Breast epithelium (tissue), 4 donors: ENCODE data around the gene GALNT16. TPM values are rescaled to one million over a fixed set of nuclear protein-coding genes. Genes with fewer than 3 reads are reported as not detected.
A peak's percentile ranks its signal among the peaks of the same experiment; 100 is the strongest.
"Not testable (repeated sequence)": the region's sequence is repeated elsewhere in the genome, so short reads cannot be mapped to it uniquely, and the experiment has no call there.

Source experiments
- DNase-seq, 2 donors: peaks; one replicate each; pipeline ENCODE4 v3.0.0-alpha.2; 2019; ENCODE audit warnings: low spot score in 2 of 2
- H3K27ac ChIP-seq, 2 donors: fragments of 200-600 bp; sonication (generic) in 1 of 2; one replicate each; pipeline ENCODE4 v1.5.1; 2016 to 2019; ENCODE audit warnings: mild to moderate bottlenecking in 1 of 2
- H3K27me3 ChIP-seq, 2 donors: fragments of 200-600 bp; sonication (generic) in 1 of 2; one replicate each; pipeline versions ENCODE4 v1.5.1 to v1.6.0; 2017 to 2019; ENCODE audit warnings: control low read depth in 1 of 2, mild to moderate bottlenecking in 1 of 2
- H3K36me3 ChIP-seq: fragments of 200-600 bp; one replicate; pipeline ENCODE4 v1.5.1; 2019
- H3K4me1 ChIP-seq, 2 donors: fragments of 200-600 bp; sonication (generic); one replicate each; pipeline ENCODE4 v1.5.1; 2016 to 2019; ENCODE audit warnings: control low read depth in 1 of 2
- H3K4me3 ChIP-seq, 3 donors: fragments of 200-600 bp; sonication (generic); 1 replicate in 2 of 3; 2 replicates in 1 of 3; pipeline ENCODE4 v1.5.1; 2016 to 2019; ENCODE audit warnings: mild to moderate bottlenecking in 3 of 3, moderate library complexity in 2 of 3
- H3K9me3 ChIP-seq, 2 donors: fragments of 200-600 bp; sonication (generic) in 1 of 2; one replicate each; pipeline ENCODE4 v1.5.1; 2016 to 2019; ENCODE audit warnings: control low read depth in 1 of 2
- POLR2A ChIP-seq: fragments of 450-650 bp; IDR thresholded peaks from one replicate; pipeline ENCODE4 v1.6.1; 2016; ENCODE audit warnings: antibody characterized with exemption, mild to moderate bottlenecking, moderate library complexity
- POLR2AphosphoS5 ChIP-seq, 3 donors: sonication (generic); formaldehyde crosslinking; IDR thresholded peaks; one replicate each; pipeline ENCODE4 v1.6.1; 2017; ENCODE audit warnings: antibody characterized with exemption in 3 of 3
- intact Hi-C: fragments of 100-400 bp; cut with DNase I; formaldehyde crosslinking; loops from one replicate; pipeline ENCODE4 v1.15.1; 2023; ENCODE audit warnings: low total_unique reads
- total RNA-seq, 3 donors: library from RNA; depleted of rRNA; stranded (reverse); fragments of >200 nt; gene quantifications; one replicate each; pipeline ENCODE4 v1.1.0, GENCODE V29; 2016
- TF ChIP-seq, protein P1 (sequence below), 3 donors: fragments of 450-650 bp; IDR thresholded peaks; one replicate each; pipeline ENCODE4 v1.5.1; 2016 to 2017; ENCODE audit warnings: antibody characterized with exemption in 3 of 3, mild to moderate bottlenecking in 3 of 3, moderate library complexity in 3 of 3

GALNT16 gene
- 10 to 100 TPM in 1 of 3 donors, 1 to 10 TPM in 2; 6.3 to 20.6 (median 8.8) TPM for total RNA-seq

DNA sequence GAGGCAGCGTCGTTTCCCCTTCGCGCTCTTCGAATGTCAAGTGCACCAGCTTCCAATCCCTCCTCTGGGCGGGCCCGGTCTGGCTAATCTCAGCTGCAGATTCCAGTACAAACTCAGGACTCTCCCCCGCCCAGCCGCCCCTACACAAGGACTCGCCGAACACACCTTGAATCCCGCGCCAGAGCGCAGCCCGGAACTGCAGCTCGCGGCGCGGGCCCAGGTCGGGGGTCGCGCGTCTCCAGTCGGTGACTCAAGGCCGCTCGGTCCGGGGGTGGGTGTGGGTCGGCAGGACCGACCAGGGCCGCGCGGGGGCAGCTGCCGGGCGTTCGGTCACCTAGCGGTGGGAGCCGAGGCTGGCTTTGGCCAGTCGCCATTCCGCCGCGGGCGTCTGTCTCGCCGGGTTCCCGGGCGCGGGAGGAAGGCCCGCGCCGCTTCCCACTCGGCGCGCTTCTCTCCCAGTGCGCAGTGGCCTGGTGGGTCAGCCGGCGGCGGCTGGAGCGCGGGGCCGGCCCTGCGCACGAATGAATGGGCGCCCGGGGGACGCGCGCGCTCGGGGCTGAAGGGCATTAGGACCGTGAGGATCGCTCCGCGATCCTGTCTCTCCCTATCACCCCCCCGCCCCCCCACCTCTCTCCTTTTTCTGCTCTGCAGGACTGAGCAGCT, at the start of gene GALNT16:
Gene GALNT16, plus strand, starts transcription at position 632 of the 663 bp plus-strand sequence. CDS start 133 bp downstream, outside the sequence.
- peak within 1 kb of the TSS; percentile 58 to 89 (median 63) for H3K4me3 ChIP-seq
- H3K27me3 ChIP-seq = peaks cover 2 to 13% of the 10 kb centered on the region in 2 donors
- intact Hi-C loops = no loop called here
- H3K4me1 ChIP-seq = no peaks in the 10 kb centered on the region
- no peaks in the 10 kb centered on the region for H3K36me3 ChIP-seq
- TF ChIP-seq POLR2AphosphoS5 (IDR thresholded peaks at IDR 0.05) (no peak), POLR2A (no peak)
- TF ChIP-seq, protein P1, sequence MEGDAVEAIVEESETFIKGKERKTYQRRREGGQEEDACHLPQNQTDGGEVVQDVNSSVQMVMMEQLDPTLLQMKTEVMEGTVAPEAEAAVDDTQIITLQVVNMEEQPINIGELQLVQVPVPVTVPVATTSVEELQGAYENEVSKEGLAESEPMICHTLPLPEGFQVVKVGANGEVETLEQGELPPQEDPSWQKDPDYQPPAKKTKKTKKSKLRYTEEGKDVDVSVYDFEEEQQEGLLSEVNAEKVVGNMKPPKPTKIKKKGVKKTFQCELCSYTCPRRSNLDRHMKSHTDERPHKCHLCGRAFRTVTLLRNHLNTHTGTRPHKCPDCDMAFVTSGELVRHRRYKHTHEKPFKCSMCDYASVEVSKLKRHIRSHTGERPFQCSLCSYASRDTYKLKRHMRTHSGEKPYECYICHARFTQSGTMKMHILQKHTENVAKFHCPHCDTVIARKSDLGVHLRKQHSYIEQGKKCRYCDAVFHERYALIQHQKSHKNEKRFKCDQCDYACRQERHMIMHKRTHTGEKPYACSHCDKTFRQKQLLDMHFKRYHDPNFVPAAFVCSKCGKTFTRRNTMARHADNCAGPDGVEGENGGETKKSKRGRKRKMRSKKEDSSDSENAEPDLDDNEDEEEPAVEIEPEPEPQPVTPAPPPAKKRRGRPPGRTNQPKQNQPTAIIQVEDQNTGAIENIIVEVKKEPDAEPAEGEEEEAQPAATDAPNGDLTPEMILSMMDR (IDR thresholded peaks at IDR 0.05) = no peak
- H3K9me3 ChIP-seq = no peaks in the 10 kb centered on the region
- peak within 1 kb of the TSS; percentile 41 to 70 for H3K27ac ChIP-seq
- DNase-seq = no peak

DNA sequence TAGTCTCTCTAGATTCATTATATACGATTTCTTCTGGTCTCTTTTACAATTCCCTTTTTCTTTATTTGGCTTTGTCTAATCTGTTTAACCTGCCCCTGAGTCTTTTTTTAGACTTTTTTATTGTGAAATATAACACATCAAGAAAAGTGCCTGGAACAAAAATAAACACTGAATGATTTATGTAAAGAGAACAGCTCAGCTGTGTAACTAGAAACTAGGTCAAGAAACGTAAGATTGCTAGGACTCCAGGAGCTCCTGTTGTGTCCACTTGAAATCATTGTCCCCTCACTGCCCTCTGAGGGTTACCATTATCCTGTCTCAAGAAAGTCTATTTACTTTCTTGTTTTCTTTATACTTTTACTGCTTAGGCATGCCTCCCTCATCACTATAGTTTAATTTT, 45.6 kb upstream of the GALNT16 start:
- H3K27me3 ChIP-seq = no peaks in the 10 kb centered on the region
- TF ChIP-seq, protein P1 (IDR thresholded peaks at IDR 0.05) = no peak
- TF ChIP-seq POLR2A = no peak
- TF ChIP-seq POLR2AphosphoS5 (IDR thresholded peaks at IDR 0.05) = no peak
- intact Hi-C loops = no loop called here
- no peaks in the 10 kb centered on the region for H3K4me1 ChIP-seq
- no peaks in the 10 kb centered on the region for H3K9me3 ChIP-seq
- no peak overlapping the region for H3K27ac ChIP-seq
- no peak for DNase-seq
- no peaks in the 10 kb centered on the region for H3K36me3 ChIP-seq
- H3K4me3 ChIP-seq = no peak overlapping the region

DNA sequence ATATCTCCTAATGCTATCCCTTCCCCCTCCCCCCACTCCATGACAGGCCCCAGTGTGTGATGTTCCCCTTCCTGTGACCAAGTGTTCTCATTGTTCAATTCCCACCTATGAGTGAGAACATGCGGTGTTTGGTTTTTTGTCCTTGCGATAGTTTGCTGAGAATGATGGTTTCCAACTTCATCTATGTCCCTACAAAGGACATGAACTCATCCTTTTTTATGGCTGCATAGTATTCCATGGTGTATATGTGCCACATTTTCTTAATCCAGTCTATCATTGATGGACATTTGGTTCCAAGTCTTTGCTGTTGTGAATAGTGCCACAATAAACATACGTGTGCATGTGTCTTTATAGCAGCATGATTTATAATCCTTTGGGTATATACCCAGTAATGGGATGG, 42.3 kb upstream of the GALNT16 start:
- H3K27ac ChIP-seq, H3K4me1 ChIP-seq, H3K4me3 ChIP-seq, H3K36me3 ChIP-seq, intact Hi-C loops, H3K9me3 ChIP-seq, H3K27me3 ChIP-seq, DNase-seq: not testable (repeated sequence)

DNA sequence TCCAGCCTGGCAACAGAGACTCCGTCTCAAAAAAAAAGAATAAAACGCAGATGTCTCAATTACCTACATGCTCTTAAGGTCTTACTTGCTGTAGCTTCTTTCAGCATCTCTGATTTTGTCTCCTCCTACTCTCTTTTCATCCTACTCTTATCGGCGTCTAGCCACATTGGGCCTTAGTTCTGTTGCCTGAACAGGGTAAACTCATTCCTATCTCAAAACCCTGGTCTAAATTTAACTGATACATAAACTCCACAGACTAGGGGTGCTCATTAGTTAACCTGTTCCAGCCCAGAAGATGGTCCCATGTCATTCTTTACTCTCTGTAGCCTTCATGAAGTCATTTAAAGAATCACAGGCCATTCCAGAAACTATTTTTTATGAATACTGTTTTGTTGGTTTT, 35.0 kb upstream of the GALNT16 start:
- Histone ChIP-seq H3K27me3 (no peaks in the 10 kb centered on the region), H3K36me3 (no peaks in the 10 kb centered on the region), H3K9me3 (no peaks in the 10 kb centered on the region), H3K4me1 (no peaks in the 10 kb centered on the region), H3K4me3 (no peak overlapping the region), H3K27ac (no peak overlapping the region)
- intact Hi-C loops = no loop called here
- DNase-seq = no peak
- TF ChIP-seq, protein P1 (IDR thresholded peaks at IDR 0.05) = no peak
- no peak for TF ChIP-seq POLR2A
- no peak for TF ChIP-seq POLR2AphosphoS5 (IDR thresholded peaks at IDR 0.05)

DNA sequence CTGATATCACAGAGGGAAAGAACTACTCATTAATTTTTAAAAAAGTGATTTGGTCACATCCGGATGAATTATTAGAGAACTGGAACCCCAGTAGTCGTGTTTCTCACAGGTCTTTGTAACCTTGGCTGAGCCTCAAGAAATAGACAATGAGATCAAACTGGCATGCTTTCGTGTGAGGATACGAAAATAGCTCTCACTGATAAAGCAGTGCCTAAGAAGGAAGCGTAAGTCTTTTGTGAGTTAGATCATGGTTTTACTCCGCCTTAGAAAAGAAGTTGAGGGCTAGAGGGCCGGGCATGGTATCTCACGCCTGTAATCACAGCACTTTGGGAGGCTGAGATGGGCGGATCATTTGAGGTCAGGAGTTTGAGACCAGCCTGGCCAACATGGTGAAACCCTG, 33.8 kb upstream of the GALNT16 start:
- Histone ChIP-seq H3K4me3 (no peak overlapping the region), H3K27me3 (no peaks in the 10 kb centered on the region), H3K4me1 (no peaks in the 10 kb centered on the region), H3K27ac (no peak overlapping the region), H3K9me3 (no peaks in the 10 kb centered on the region), H3K36me3 (no peaks in the 10 kb centered on the region)
- no peak for DNase-seq
- no peak for TF ChIP-seq POLR2A
- TF ChIP-seq, protein P1 (IDR thresholded peaks at IDR 0.05) = no peak
- TF ChIP-seq POLR2AphosphoS5 (IDR thresholded peaks at IDR 0.05) = no peak
- intact Hi-C loops = no loop called here
